HG03060 (cell line): Measurements from ENCODE around the gene GBE1.

Source experiments
- ATAC-seq: cut with Tn5 transposase; IDR thresholded peaks from one replicate; pipeline ENCODE4 v1.9.1; 2021; ENCODE audit warnings: low read depth, moderate number of reproducible peaks; ENCODE audit not compliant: unreplicated experiment

Gene GBE1

GRCh38 chr3:81484520-81484919, 276.9 kb downstream of the GBE1 start:
- no peak for ATAC-seq

- no peak for ATAC-seq
Measured at GRCh38 chr3:81483046-81483445, 278.4 kb downstream of the GBE1 start.

GRCh38 chr3:81477740-81478139, 283.7 kb downstream of the GBE1 start:
- ATAC-seq: no peak

- no peak for ATAC-seq
Measured at GRCh38 chr3:81476692-81477091, 284.8 kb downstream of the GBE1 start.

- no peak for ATAC-seq
Measured at GRCh38 chr3:81472600-81473362, 288.7 kb downstream of the GBE1 start.

GRCh38 chr3:81470524-81471278, 290.7 kb downstream of the GBE1 start:
- ATAC-seq: no peak

- no peak for ATAC-seq
Measured at GRCh38 chr3:81468391-81468790, 293.1 kb downstream of the GBE1 start.

GRCh38 chr3:81466201-81466560, 295.3 kb downstream of the GBE1 start:
- no peak for ATAC-seq

GRCh38 chr3:81465510-81466200, 295.8 kb downstream of the GBE1 start:
- no peak for ATAC-seq

GRCh38 chr3:81463781-81464180, 297.7 kb downstream of the GBE1 start:
- no peak for ATAC-seq

GRCh38 chr3:81462921-81463320, 298.5 kb downstream of the GBE1 start:
- no peak for ATAC-seq

GRCh38 chr3:81459733-81460132, 301.7 kb downstream of the GBE1 start:
- ATAC-seq: no peak

- no peak for ATAC-seq
Measured at GRCh38 chr3:81452418-81452817, 309.0 kb downstream of the GBE1 start.

GRCh38 chr3:81451611-81452010, 309.8 kb downstream of the GBE1 start:
- no peak for ATAC-seq

GRCh38 chr3:81451140-81451539, 310.3 kb downstream of the GBE1 start:
- ATAC-seq: no peak

- ATAC-seq: no peak
Measured at GRCh38 chr3:81446806-81447205, 314.6 kb downstream of the GBE1 start.

GRCh38 chr3:81445712-81446111, 315.7 kb downstream of the GBE1 start:
- ATAC-seq: no peak

GRCh38 chr3:81444817-81445460, 316.5 kb downstream of the GBE1 start:
- no peak for ATAC-seq

GRCh38 chr3:81443958-81444357, 317.5 kb downstream of the GBE1 start:
- ATAC-seq: no peak

- no peak for ATAC-seq
Measured at GRCh38 chr3:81443457-81443782, 318.0 kb downstream of the GBE1 start.
